NK-92 (cell line): ENCODE data around the gene KRTAP1-5.
"Not testable (repeated sequence)": the region's sequence is repeated elsewhere in the genome, so short reads cannot be mapped to it uniquely, and the experiment has no call there.

ENCODE experiments used
- DNase-seq: peaks from one replicate; lab custom pipeline; 2025; ENCODE audit not compliant: unreplicated experiment; lab: John Stamatoyannopoulos, UW

KRTAP1-5 gene

DNA sequence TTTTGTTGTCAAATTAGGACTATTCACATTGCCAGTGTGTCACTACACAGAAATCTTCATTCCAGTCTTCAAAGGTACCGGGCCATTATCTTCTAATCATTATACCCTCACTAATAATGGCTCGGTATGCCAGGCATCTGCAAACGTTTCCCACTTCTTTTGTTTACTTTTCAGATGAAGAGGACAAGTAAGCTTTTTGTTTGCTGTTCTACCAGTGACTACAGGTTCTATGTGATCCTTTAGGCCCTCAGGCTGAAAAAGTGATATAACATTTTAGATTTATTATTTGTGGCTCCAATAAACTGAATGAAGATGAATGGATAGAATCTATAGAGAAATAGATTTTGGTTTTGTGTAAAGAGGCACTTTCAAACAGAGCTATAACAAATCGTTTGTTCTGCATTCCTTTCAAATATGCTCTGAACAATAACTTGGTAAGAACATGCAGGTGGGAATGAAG, 17.7 kb downstream of the KRTAP1-5 start:
- DNase-seq, result no peak

DNA sequence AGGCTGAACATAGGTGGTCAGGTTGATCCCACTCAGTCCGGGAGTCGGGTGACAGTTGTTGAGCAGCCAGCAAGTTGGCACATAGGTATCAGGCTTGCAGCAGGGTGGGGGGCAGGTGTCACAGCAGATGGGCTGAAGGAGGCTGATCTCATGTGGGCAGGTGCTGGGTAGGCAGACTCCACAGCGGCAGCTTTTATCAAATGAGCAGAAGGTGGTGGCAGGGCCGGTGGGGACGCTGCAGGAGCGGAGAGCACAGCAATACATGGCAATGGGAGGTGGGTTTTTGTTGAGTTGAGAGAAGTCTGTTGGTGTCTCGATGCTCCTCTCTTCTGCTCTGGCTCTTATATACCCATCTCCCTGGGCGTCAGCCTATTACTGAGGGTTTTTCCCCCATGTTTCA, 18.2 kb downstream of the KRTAP1-5 start, which contains the start of gene KRTAP3-1:
Gene KRTAP3-1, minus strand, starts transcription at position 318 of the 400 bp plus-strand sequence. Its CDS starts 54 bp downstream, at position 264.
- DNase-seq, result no peak

DNA sequence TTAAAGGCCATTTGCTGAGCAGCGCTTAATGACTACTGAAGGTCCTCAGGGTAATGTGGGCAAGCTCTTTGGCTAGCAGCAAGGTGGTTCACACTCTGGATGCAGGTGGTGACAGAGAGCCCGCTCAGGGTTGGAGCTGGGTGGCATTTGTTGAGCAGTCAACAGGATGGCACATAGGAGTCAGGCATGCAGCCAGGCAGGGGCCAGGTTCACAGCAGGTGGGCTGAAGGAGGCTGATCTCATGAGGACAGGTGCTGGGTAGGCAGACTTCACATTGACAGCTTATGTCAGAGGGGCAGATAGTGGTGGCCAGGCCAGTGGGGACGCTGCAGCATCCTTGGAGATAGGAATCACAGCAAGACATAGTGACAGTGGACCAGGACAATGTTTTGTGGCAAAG, 22.6 kb downstream of the KRTAP1-5 start:
- no peak for DNase-seq

GRCh38 chr17:41003926-41004325, 23.1 kb downstream of the KRTAP1-5 start:
- DNase-seq, result no peak

DNA sequence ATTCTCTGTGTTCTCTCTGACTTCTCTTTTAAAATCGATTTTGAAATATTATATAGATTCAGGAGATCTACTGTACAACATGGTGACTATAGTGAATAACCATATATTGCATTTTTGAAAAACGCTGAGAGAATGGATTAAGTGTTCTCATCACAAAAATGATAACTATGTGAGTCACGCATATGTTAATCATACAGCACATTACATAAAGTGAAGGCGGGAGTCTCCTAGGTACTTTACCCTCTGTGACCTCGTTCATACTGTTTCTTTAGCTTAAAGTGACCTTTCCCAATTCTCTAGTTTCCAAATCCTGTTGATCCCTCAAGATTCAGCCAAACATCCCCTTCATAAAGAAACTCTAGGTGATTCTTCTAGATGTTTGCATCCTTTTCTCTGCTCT, 24.2 kb downstream of the KRTAP1-5 start:
- no peak for DNase-seq

GRCh38 chr17:41001795-41002194, 25.2 kb downstream of the KRTAP1-5 start:
- no peak for DNase-seq

- DNase-seq, result not testable (repeated sequence)
Observed at GRCh38 chr17:40999563-40999962, 27.4 kb downstream of the KRTAP1-5 start, which contains the start of gene KRTAP3-2. Gene KRTAP3-2, minus strand, starts transcription at chr17:40999906. Its CDS starts 53 bp downstream, at chr17:40999853.

DNA sequence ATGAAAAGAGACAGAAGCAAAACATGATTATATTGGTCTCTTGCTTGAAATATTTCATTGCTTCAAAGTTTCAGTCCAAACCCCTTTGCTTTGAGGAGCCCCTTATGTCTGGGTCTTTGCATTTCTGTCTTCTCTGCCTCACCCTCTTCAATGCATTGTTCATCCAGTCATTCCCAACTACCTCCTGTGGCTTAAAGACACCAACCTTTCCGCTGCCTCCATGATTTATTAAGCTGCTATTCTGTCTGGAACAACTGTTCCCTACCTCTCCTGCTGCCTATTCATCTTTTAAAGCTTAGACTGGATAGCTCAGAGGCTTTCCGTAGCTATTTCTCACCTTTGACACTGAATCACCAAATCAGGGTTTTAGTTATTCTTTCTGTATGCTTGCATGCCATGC, 29.6 kb downstream of the KRTAP1-5 start:
- DNase-seq, result no peak

- no peak for DNase-seq
Observed at GRCh38 chr17:40996829-40997228, 30.2 kb downstream of the KRTAP1-5 start.

- DNase-seq, result no peak
Observed at GRCh38 chr17:40995116-40995515, 31.9 kb downstream of the KRTAP1-5 start.

- no peak for DNase-seq
Observed at GRCh38 chr17:40993839-40994238, 33.2 kb downstream of the KRTAP1-5 start, which contains the start of gene KRTAP3-3. Gene KRTAP3-3, minus strand, starts transcription at chr17:40994164. Its CDS starts 67 bp downstream, at chr17:40994097.

DNA sequence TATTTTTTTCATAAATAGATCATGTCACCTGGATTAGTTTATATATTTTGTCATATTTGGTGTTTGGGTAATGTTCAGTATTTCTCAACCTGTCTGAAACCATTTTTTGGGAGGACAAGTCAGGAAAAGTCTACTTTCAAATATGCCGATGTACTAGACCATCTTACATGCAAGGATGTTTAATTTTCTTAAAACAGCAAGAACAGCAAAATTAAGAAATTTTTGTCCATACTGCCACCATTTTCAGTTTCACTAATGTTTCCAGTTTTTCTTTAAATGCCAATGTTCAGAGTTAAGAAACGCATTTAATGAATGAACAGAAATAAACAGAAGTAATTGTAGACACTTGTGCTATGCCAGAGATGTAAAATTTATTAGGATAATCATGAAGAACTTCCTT, 33.9 kb downstream of the KRTAP1-5 start:
- DNase-seq, result no peak

GRCh38 chr17:40992666-40993065, 34.3 kb downstream of the KRTAP1-5 start:
- no peak for DNase-seq

DNA sequence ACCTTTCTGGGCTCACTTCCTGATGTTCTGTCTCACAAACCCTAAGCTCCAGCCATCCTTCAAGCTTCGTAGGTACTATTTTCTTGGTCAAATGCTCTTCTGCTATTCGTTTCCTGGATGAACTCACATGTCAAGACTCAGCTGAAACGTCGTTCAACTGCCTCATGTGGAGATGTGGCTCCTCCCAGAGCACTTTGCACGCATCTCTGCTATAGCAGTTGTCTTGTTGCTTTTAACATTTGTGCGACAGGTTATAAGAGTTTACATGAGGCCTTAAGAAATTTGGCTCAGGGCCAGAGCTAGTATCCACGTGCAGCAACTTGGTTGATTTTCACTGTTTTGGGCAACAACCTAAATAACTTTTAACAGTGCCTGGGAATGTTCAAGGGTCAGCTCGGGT, 40.1 kb downstream of the KRTAP1-5 start:
- DNase-seq, result no peak

DNA sequence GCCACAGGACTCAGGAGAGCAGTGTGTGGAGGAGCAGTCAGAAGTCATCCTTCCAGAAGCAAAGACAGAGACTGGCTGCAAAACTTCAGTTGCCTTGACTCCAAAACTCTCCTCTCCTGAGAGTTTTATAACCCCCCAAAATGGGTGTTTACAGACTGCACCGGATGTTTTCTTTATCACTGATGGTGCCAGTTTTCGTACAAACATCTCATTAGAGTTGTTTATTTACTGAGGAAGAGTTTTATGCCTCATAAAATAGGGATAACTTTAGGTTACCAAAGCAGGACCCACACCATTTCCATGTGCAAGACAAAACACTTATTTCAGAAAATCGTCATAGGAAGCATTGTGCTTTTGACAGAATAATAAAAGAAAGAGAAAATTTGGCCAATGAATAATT, 42.8 kb downstream of the KRTAP1-5 start, which contains the start of gene KRT40:
Gene KRT40, minus strand, starts transcription at position 101 of the 400 bp plus-strand sequence. Its CDS starts 53 bp downstream, at position 48.
- DNase-seq, result no peak

DNA sequence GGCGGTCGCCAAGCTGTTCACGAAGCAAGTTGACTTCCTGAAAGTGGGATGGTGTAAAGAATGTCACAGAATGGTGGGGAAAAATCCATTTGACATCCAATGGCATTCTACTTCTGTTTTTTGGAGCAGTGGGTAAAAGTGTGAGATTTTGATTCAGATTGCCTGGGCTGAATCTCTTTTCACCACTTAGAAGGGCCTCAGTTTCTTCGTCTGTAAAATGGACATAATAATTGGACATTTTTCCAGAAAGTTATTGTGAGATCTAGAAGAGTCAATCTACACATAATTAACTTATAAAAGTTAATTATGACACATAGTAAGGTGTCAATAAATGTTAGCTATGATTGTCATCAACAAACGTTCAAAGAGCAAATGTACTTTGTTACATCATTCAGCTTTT, 45.9 kb downstream of the KRTAP1-5 start:
- no peak for DNase-seq

DNA sequence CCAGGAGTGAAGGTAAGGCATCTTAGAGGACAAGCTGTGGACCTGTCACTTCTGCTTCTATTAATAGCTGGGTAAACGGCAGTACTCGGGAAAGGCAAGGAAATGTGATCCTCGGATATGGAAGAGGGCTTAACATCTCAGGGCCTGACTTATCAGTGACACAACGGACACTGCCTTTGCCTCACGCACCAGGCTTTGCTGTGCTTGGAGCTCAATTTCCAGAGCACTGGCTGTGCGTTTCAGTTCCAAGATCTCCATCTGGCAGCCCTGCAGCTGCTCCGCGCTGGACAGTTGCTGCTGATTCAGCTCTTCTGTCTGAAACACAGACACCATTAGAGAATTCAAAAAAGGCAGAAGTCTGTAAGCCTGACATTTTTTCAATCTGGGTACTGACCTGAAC, 46.4 kb downstream of the KRTAP1-5 start:
- no peak for DNase-seq

DNA sequence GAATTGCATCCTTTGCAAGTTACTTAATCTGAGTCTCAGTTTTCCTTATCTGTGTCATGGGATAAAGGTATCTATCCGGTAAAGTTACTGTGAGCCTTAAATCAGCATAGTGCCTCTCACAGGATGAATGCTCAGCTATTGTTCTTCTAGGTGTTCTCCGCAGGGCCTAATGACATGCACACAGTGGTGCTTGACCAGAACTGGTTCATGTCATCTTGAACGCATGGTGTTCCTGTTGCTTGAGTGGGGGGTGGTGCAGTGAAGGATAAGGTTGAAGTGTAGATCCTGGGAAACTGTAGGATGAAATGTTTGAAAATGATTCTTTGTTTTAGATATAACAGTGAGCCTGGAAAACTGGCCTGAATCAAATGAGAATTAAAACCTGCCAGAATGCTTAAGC, 46.9 kb downstream of the KRTAP1-5 start:
- DNase-seq, result no peak

- no peak for DNase-seq
Observed at GRCh38 chr17:40978575-40979151, 48.3 kb downstream of the KRTAP1-5 start.
